Measurements from ENCODE around the gene ANO7. TPM values are rescaled to one million over a fixed set of nuclear protein-coding genes. Genes with fewer than 3 reads are reported as not detected.

The ANO7 gene
- total and polyA plus RNA-seq, 2 of the 13 experiments (the other 11 are each of a cell fraction or from before 2014, with no cell fraction given), result 4.1 to 4.9 TPM

DNA sequence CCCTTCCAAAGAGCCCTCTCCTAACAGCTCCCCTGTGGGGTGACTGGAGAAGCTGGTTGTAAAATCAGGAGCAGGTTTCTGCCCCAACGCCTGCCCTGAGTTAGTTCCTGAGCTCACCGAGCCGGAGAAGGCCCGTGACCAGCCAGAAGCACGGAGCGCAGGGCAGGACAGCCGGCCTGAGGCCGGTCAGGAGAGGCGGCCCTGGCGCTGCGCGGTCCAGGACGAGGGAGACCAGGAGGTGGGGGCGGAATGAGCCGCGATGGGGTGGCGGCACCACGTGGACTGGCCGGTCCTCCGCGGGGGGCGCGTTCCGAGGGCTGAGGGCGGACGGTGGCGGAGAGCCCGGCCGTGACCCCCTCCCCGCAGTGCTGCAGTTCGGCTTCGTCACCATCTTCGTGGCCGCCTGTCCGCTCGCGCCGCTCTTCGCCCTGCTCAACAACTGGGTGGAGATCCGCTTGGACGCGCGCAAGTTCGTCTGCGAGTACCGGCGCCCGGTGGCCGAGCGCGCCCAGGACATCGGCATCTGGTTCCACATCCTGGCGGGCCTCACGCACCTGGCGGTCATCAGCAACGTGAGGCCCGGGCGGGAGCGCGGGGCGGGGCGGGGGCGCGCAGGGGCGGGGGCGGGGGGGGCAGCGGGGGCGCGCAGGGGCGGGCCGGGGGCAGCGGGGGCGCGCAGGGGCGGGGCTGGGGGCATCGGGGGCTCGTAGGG is 29.0 kb downstream of the ANO7 start (continued):
- peak; percentile 53; the same call in 1 of the 2 replicates for TF ChIP-seq ZNF142 (CRISPR knock-in tag; IDR thresholded peaks at IDR 0.05)
- no peak for TF ChIP-seq ZNF253 (CRISPR knock-in tag; IDR thresholded peaks at IDR 0.05; ENCODE audit: borderline replicate concordance)
- TF ChIP-seq NFE2L2 (IDR thresholded peaks at IDR 0.05; ENCODE audit: low read length), result no peak
- peak; percentile 39 for TF ChIP-seq REPIN1 (CRISPR knock-in tag; IDR thresholded peaks at IDR 0.05; ENCODE audit: borderline replicate concordance, low read depth)
- TF ChIP-seq KLF6 (CRISPR knock-in tag; IDR thresholded peaks at IDR 0.05), result peak; percentile 32
- TF ChIP-seq, protein P1, sequence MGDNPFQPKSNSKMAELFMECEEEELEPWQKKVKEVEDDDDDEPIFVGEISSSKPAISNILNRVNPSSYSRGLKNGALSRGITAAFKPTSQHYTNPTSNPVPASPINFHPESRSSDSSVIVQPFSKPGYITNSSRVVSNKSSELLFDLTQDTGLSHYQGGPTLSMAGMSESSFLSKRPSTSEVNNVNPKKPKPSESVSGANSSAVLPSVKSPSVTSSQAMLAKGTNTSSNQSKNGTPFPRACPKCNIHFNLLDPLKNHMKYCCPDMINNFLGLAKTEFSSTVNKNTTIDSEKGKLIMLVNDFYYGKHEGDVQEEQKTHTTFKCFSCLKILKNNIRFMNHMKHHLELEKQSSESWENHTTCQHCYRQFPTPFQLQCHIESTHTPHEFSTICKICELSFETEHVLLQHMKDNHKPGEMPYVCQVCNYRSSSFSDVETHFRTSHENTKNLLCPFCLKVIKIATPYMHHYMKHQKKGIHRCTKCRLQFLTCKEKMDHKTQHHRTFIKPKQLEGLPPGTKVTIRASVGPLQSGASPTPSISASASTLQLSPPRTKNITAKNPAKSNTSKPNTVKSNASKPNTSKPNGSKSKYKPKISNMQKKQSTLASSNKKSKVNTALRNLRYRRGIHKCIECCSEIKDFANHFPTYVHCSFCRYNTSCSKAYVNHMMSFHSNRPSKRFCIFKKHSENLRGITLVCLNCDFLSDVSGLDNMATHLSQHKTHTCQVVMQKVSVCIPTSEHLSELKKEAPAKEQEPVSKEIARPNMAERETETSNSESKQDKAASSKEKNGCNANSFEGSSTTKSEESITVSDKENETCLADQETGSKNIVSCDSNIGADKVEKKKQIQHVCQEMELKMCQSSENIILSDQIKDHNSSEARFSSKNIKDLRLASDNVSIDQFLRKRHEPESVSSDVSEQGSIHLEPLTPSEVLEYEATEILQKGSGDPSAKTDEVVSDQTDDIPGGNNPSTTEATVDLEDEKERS (CRISPR knock-in tag; IDR thresholded peaks at IDR 0.05), result peak; percentile 23; the same call in 1 of the 2 replicates
- TF ChIP-seq MED13 (CRISPR knock-in tag; IDR thresholded peaks at IDR 0.05), result peak; percentile 86; the same call in 1 of the 2 replicates
- TF ChIP-seq ZNF816 (CRISPR knock-in tag; IDR thresholded peaks at IDR 0.05; ENCODE audit: borderline replicate concordance), result peak; percentile 75
- peak; percentile 64 for TF ChIP-seq YY1 (IDR thresholded peaks at IDR 0.05; ENCODE audit: insufficient read depth, insufficient replicate concordance, low read depth, low read length)
- TF ChIP-seq DNMT3B (CRISPR knock-in tag; conservative IDR thresholded peaks at IDR 0.05), result no peak; the same call in 1 of the 2 replicates
- TF ChIP-seq, protein P2, sequence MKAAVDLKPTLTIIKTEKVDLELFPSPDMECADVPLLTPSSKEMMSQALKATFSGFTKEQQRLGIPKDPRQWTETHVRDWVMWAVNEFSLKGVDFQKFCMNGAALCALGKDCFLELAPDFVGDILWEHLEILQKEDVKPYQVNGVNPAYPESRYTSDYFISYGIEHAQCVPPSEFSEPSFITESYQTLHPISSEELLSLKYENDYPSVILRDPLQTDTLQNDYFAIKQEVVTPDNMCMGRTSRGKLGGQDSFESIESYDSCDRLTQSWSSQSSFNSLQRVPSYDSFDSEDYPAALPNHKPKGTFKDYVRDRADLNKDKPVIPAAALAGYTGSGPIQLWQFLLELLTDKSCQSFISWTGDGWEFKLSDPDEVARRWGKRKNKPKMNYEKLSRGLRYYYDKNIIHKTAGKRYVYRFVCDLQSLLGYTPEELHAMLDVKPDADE (CRISPR knock-in tag; IDR thresholded peaks at IDR 0.05), result no peak
- no peak for TF ChIP-seq ZNF672 (CRISPR knock-in tag; IDR thresholded peaks at IDR 0.05)
- peak; percentile 66 for TF ChIP-seq IRF2 (CRISPR knock-in tag; IDR thresholded peaks at IDR 0.05)
- no peak for TF ChIP-seq NPAS2 (CRISPR knock-in tag; IDR thresholded peaks at IDR 0.05; ENCODE audit: borderline replicate concordance)
- TF ChIP-seq ZNF691 (CRISPR knock-in tag; IDR thresholded peaks at IDR 0.05; ENCODE audit: borderline replicate concordance, low read depth), result peak; percentile 50; the same call in 1 of the 2 replicates
- no peak for TF ChIP-seq LCORL (IDR thresholded peaks at IDR 0.05)
- peak; percentile 90 for TF ChIP-seq LCORL (CRISPR knock-in tag; IDR thresholded peaks at IDR 0.05)
